ENCODE data around the gene BLMH.

The BLMH gene

GRCh38 chr17:30217746-30218245, 73.9 kb downstream of the BLMH start:
- no peak overlapping the region for H2BK12ac ChIP-seq (ENCODE audit: low read length)
- no peaks in the 10 kb centered on the region for H3K36me3 ChIP-seq (replicated peaks in 1 of 2; ENCODE audit: control insufficient read depth in 2 of 2, insufficient read depth in 2 of 2, low read length in 2 of 2)
- H3K9ac ChIP-seq (ENCODE audit: low read depth, low read length, poor library complexity) = no peak overlapping the region
- no peak overlapping the region for H2BK5ac ChIP-seq (ENCODE audit: low read length)
- no peaks in the 10 kb centered on the region for H3K79me1 ChIP-seq (ENCODE audit: low read depth, low read length)
- H4K8ac ChIP-seq (ENCODE audit: low read depth, low read length) = no peak overlapping the region
- H4K91ac ChIP-seq (ENCODE audit: low read depth, low read length, poor library complexity) = no peak overlapping the region
- H3K4me3 ChIP-seq (ENCODE audit: low read length in 2 of 2) = peak overlapping the region in 1 of 2 donors; percentile 24
- H3K18ac ChIP-seq (ENCODE audit: low read length) = no peak overlapping the region
- no peak overlapping the region for H3K4ac ChIP-seq (ENCODE audit: low read length)
- DNase-seq (ENCODE audit: low spot score) = no peak
- no peak overlapping the region for H3K27ac ChIP-seq (replicated peaks; ENCODE audit: low read length)
- H2AFZ ChIP-seq (ENCODE audit: low read length) = no peak overlapping the region
- peaks cover 14% of the 10 kb centered on the region in 2 donors for H3K4me1 ChIP-seq (ENCODE audit: control insufficient read depth in 2 of 2, insufficient read depth in 1 of 2, low read depth in 1 of 2, low read length in 2 of 2)
- no peak overlapping the region for H3K14ac ChIP-seq (ENCODE audit: low read length)
- WGBS, 2 donors (ENCODE audit: extremely low coverage in 2 of 2, insufficient read length in 2 of 2, insufficient replicate concordance in 1 of 2) = no CpG with 5 or more reads among the region's 11 CpGs
- H3K4me2 ChIP-seq (ENCODE audit: insufficient read depth, low read length, poor library complexity, severe bottlenecking) = no peak overlapping the region
- H2BK15ac ChIP-seq (ENCODE audit: low read length) = no peak overlapping the region
- H3K23ac ChIP-seq (ENCODE audit: low read depth, low read length, poor library complexity) = no peak overlapping the region
- no peaks in the 10 kb centered on the region for H3K9me3 ChIP-seq (replicated peaks in 1 of 2; ENCODE audit: control insufficient read depth in 2 of 2, insufficient read depth in 1 of 2, low read depth in 1 of 2, low read length in 2 of 2)
- no peak overlapping the region for H2BK120ac ChIP-seq (ENCODE audit: low read depth, low read length)
- H3K27me3 ChIP-seq (ENCODE audit: control insufficient read depth in 3 of 3, insufficient read depth in 3 of 3, low read depth in 1 of 3, low read length in 3 of 3) = peaks cover 0 to 6% (median 0%) of the 10 kb centered on the region in 3 experiments
- H2AK5ac ChIP-seq (ENCODE audit: low read depth, low read length) = no peak overlapping the region

DNA sequence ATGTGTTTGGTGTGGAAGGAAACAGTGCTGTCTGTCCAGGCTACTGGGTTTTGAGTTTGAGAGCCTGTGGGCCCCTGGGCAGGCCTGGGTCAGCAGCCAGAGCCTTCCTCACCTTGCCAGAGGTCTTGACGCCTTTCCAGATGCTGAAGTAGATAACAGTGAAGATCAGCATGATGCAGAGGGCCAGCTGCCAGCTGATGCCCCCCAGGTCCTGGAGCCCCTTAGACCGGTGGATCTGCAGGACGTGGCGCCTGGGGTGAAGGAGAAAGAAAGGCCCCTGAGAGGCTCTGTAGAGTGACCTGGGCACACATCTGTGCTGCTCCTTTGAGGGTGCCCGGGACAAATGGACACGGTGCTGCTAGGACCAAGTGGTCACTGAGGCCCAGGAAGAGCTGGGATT, 74.7 kb downstream of the BLMH start:
- H3K79me1 ChIP-seq (ENCODE audit: low read depth, low read length) = no peaks in the 10 kb centered on the region
- H3K9ac ChIP-seq (ENCODE audit: low read depth, low read length, poor library complexity) = no peak overlapping the region
- no peaks in the 10 kb centered on the region for H3K36me3 ChIP-seq (replicated peaks in 1 of 2; ENCODE audit: control insufficient read depth in 2 of 2, insufficient read depth in 2 of 2, low read length in 2 of 2)
- no peak overlapping the region for H2BK120ac ChIP-seq (ENCODE audit: low read depth, low read length)
- peaks cover 6 to 7% of the 10 kb centered on the region in 2 donors for H3K4me1 ChIP-seq (ENCODE audit: control insufficient read depth in 2 of 2, insufficient read depth in 1 of 2, low read depth in 1 of 2, low read length in 2 of 2)
- H3K9me3 ChIP-seq (replicated peaks in 1 of 2; ENCODE audit: control insufficient read depth in 2 of 2, insufficient read depth in 1 of 2, low read depth in 1 of 2, low read length in 2 of 2) = no peaks in the 10 kb centered on the region
- H2BK12ac ChIP-seq (ENCODE audit: low read length) = no peak overlapping the region
- H4K91ac ChIP-seq (ENCODE audit: low read depth, low read length, poor library complexity) = no peak overlapping the region
- no peak overlapping the region for H3K14ac ChIP-seq (ENCODE audit: low read length)
- H2BK5ac ChIP-seq (ENCODE audit: low read length) = no peak overlapping the region
- no peak overlapping the region for H3K23ac ChIP-seq (ENCODE audit: low read depth, low read length, poor library complexity)
- H3K18ac ChIP-seq (ENCODE audit: low read length) = no peak overlapping the region
- no peak overlapping the region for H2AFZ ChIP-seq (ENCODE audit: low read length)
- H3K4me2 ChIP-seq (ENCODE audit: insufficient read depth, low read length, poor library complexity, severe bottlenecking) = no peak overlapping the region
- no peak overlapping the region for H3K4ac ChIP-seq (ENCODE audit: low read length)
- no peak for DNase-seq (ENCODE audit: low spot score)
- H3K27me3 ChIP-seq (ENCODE audit: control insufficient read depth in 3 of 3, insufficient read depth in 3 of 3, low read depth in 1 of 3, low read length in 3 of 3) = peaks cover 0 to 7% (median 0%) of the 10 kb centered on the region in 3 experiments
- H2AK5ac ChIP-seq (ENCODE audit: low read depth, low read length) = no peak overlapping the region
- no peak overlapping the region for H3K27ac ChIP-seq (replicated peaks; ENCODE audit: low read length)
- no peak overlapping the region for H3K4me3 ChIP-seq (ENCODE audit: low read length in 2 of 2)
- no peak overlapping the region for H2BK15ac ChIP-seq (ENCODE audit: low read length)
- no CpG with 5 or more reads among the region's 6 CpGs for WGBS, 2 donors (ENCODE audit: extremely low coverage in 2 of 2, insufficient read length in 2 of 2, insufficient replicate concordance in 1 of 2)
- H4K8ac ChIP-seq (ENCODE audit: low read depth, low read length) = no peak overlapping the region

DNA sequence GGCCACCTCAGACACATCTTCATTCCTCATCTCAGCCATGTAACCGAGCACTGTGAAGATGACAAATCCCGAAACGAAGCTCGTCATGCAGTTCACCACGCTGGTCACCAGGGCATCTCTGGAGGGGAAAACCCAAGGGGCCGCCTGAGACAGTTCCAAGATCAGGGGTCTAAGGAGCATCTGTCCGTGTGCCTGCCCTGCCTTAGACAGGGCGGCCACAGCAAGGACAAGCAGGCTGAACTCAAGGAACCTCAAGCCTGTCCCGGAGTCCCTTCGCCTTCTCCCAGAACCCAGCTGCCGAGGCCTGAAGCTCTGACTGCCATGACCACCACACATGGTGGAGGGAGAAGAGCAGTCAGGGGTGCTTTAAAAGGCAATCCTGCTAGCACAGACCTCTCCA, 79.0 kb downstream of the BLMH start:
- no CpG with 5 or more reads among the region's 11 CpGs for WGBS, 2 donors (ENCODE audit: extremely low coverage in 2 of 2, insufficient read length in 2 of 2, insufficient replicate concordance in 1 of 2)
- H3K27ac ChIP-seq (replicated peaks; ENCODE audit: low read length) = no peak overlapping the region

DNA sequence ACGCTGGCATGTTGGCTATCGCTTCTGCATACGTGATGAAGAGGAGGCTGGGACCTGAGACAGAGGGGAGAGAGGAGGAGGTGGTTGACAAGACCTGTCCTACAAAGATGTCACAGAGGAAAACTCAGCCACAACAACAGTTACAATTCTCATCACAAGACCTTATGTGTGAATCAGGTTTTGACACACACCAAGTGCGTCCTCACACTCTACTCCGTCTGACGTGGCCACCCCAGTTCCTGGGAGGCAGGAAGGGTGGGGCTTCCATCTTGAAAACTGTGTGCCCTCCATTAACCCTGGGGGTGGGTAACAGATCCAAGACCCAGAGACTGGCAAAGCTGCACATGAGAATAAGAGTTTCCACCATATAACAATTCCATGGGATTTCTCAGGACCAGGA, 80.4 kb downstream of the BLMH start:
- DNase-seq (ENCODE audit: low spot score) = no peak
- Histone ChIP-seq H3K18ac (ENCODE audit: low read length) (no peak overlapping the region), H2BK120ac (ENCODE audit: low read depth, low read length) (no peak overlapping the region), H3K4me1 (ENCODE audit: control insufficient read depth in 2 of 2, insufficient read depth in 1 of 2, low read depth in 1 of 2, low read length in 2 of 2) (peaks cover 0 to 2% of the 10 kb centered on the region in 2 donors), H2BK15ac (ENCODE audit: low read length) (no peak overlapping the region), H3K9ac (ENCODE audit: low read depth, low read length, poor library complexity) (no peak overlapping the region), H3K79me1 (ENCODE audit: low read depth, low read length) (no peaks in the 10 kb centered on the region), H3K23ac (ENCODE audit: low read depth, low read length, poor library complexity) (no peak overlapping the region), H2AK5ac (ENCODE audit: low read depth, low read length) (no peak overlapping the region), H4K91ac (ENCODE audit: low read depth, low read length, poor library complexity) (no peak overlapping the region), H2BK5ac (ENCODE audit: low read length) (no peak overlapping the region), H3K9me3 (replicated peaks in 1 of 2; ENCODE audit: control insufficient read depth in 2 of 2, insufficient read depth in 1 of 2, low read depth in 1 of 2, low read length in 2 of 2) (no peaks in the 10 kb centered on the region), H3K27ac (replicated peaks; ENCODE audit: low read length) (no peak overlapping the region), H3K14ac (ENCODE audit: low read length) (no peak overlapping the region), H3K4me2 (ENCODE audit: insufficient read depth, low read length, poor library complexity, severe bottlenecking) (no peak overlapping the region), H3K36me3 (replicated peaks in 1 of 2; ENCODE audit: control insufficient read depth in 2 of 2, insufficient read depth in 2 of 2, low read length in 2 of 2) (no peaks in the 10 kb centered on the region), H3K27me3 (ENCODE audit: control insufficient read depth in 3 of 3, insufficient read depth in 3 of 3, low read depth in 1 of 3, low read length in 3 of 3) (peaks cover 0 to 12% (median 0%) of the 10 kb centered on the region in 3 experiments), H2AFZ (ENCODE audit: low read length) (no peak overlapping the region), H3K4me3 (ENCODE audit: low read length in 2 of 2) (peak overlapping the region in 1 of 2 donors; percentile 36), H2BK12ac (ENCODE audit: low read length) (no peak overlapping the region), H3K4ac (ENCODE audit: low read length) (no peak overlapping the region), H4K8ac (ENCODE audit: low read depth, low read length) (no peak overlapping the region)
- WGBS, 2 donors (ENCODE audit: extremely low coverage in 2 of 2, insufficient read length in 2 of 2, insufficient replicate concordance in 1 of 2) = no CpG with 5 or more reads among the region's 6 CpGs

More for the DNA sequence above, 79.0 kb downstream of the BLMH start:
- no peak overlapping the region for H2BK120ac ChIP-seq (ENCODE audit: low read depth, low read length)
- H2AK5ac ChIP-seq (ENCODE audit: low read depth, low read length) = peak overlapping the region; percentile 65
- H3K18ac ChIP-seq (ENCODE audit: low read length) = peak overlapping the region; percentile 59
- no peak overlapping the region for H4K91ac ChIP-seq (ENCODE audit: low read depth, low read length, poor library complexity)
- H3K9me3 ChIP-seq (replicated peaks in 1 of 2; ENCODE audit: control insufficient read depth in 2 of 2, insufficient read depth in 1 of 2, low read depth in 1 of 2, low read length in 2 of 2) = no peaks in the 10 kb centered on the region
- no peaks in the 10 kb centered on the region for H3K36me3 ChIP-seq (replicated peaks in 1 of 2; ENCODE audit: control insufficient read depth in 2 of 2, insufficient read depth in 2 of 2, low read length in 2 of 2)
- no peak overlapping the region for H2AFZ ChIP-seq (ENCODE audit: low read length)
- H3K14ac ChIP-seq (ENCODE audit: low read length) = peak overlapping the region; percentile 77
- DNase-seq (ENCODE audit: low spot score) = no peak
- no peaks in the 10 kb centered on the region for H3K79me1 ChIP-seq (ENCODE audit: low read depth, low read length)
- H3K4ac ChIP-seq (ENCODE audit: low read length) = no peak overlapping the region
- H3K4me2 ChIP-seq (ENCODE audit: insufficient read depth, low read length, poor library complexity, severe bottlenecking) = no peak overlapping the region
- H3K23ac ChIP-seq (ENCODE audit: low read depth, low read length, poor library complexity) = peak overlapping the region; percentile 57
- H3K4me1 ChIP-seq (ENCODE audit: control insufficient read depth in 2 of 2, insufficient read depth in 1 of 2, low read depth in 1 of 2, low read length in 2 of 2) = peaks cover 0 to 2% of the 10 kb centered on the region in 2 donors
- peaks cover 0 to 12% (median 0%) of the 10 kb centered on the region in 3 experiments for H3K27me3 ChIP-seq (ENCODE audit: control insufficient read depth in 3 of 3, insufficient read depth in 3 of 3, low read depth in 1 of 3, low read length in 3 of 3)
- H4K8ac ChIP-seq (ENCODE audit: low read depth, low read length) = no peak overlapping the region
- H2BK12ac ChIP-seq (ENCODE audit: low read length) = no peak overlapping the region
- no peak overlapping the region for H2BK15ac ChIP-seq (ENCODE audit: low read length)
- no peak overlapping the region for H3K9ac ChIP-seq (ENCODE audit: low read depth, low read length, poor library complexity)
- H3K4me3 ChIP-seq (ENCODE audit: low read length in 2 of 2) = peak overlapping the region in 1 of 2 donors; percentile 48
- H2BK5ac ChIP-seq (ENCODE audit: low read length) = no peak overlapping the region
